ENCODE results near the gene PAXX. TPM values are rescaled to one million over a fixed set of nuclear protein-coding genes. Genes with fewer than 3 reads are reported as not detected.

The PAXX gene
- total and polyA plus RNA-seq, 2 experiments from 2014 or later: 102 to 130 TPM

GRCh38 chr9:137011907-137012675 is 19.9 kb downstream of the PAXX start:
- peaks cover 12% of the 10 kb centered on the region for H3K36me3 ChIP-seq
- H3K27me3 ChIP-seq: no peaks in the 10 kb centered on the region

GRCh38 chr9:137012694-137013570 is 20.7 kb downstream of the PAXX start:
- Histone ChIP-seq H3K9me3 (ENCODE audit: low read depth) (no peaks in the 10 kb centered on the region), H3K27ac (no peak overlapping the region), H3K27me3 (no peaks in the 10 kb centered on the region), H3K4me1 (ENCODE audit: low read depth) (no peaks in the 10 kb centered on the region), H3K36me3 (peaks cover 12% of the 10 kb centered on the region), H3K4me3 (no peak overlapping the region)
- no peak for DNase-seq (ENCODE audit: low read depth in 1 of 2, low spot score in 1 of 2)
- no peak for TF ChIP-seq CTCF (IDR thresholded peaks at IDR 0.05; ENCODE audit: low read depth, low read length)

More at GRCh38 chr9:137011907-137012675, 19.9 kb downstream of the PAXX start:
- H3K4me1 ChIP-seq (ENCODE audit: low read depth): no peaks in the 10 kb centered on the region
- H3K4me3 ChIP-seq: no peak overlapping the region
- DNase-seq (ENCODE audit: low read depth in 1 of 2, low spot score in 1 of 2): no peak
- TF ChIP-seq CTCF (IDR thresholded peaks at IDR 0.05; ENCODE audit: low read depth, low read length): no peak
- no peak overlapping the region for H3K27ac ChIP-seq
- no peaks in the 10 kb centered on the region for H3K9me3 ChIP-seq (ENCODE audit: low read depth)

GRCh38 chr9:137013571-137013940 is 21.3 kb downstream of the PAXX start:
- Histone ChIP-seq H3K27me3 (no peaks in the 10 kb centered on the region), H3K4me3 (no peak overlapping the region), H3K9me3 (ENCODE audit: low read depth) (no peaks in the 10 kb centered on the region), H3K36me3 (peaks cover 12% of the 10 kb centered on the region), H3K27ac (no peak overlapping the region), H3K4me1 (ENCODE audit: low read depth) (no peaks in the 10 kb centered on the region)
- TF ChIP-seq CTCF (IDR thresholded peaks at IDR 0.05; ENCODE audit: low read depth, low read length): no peak
- no peak for DNase-seq (ENCODE audit: low read depth in 1 of 2, low spot score in 1 of 2)

GRCh38 chr9:137014166-137014565 is 21.9 kb downstream of the PAXX start:
- no peak for TF ChIP-seq CTCF (IDR thresholded peaks at IDR 0.05; ENCODE audit: low read depth, low read length)
- Histone ChIP-seq H3K27me3 (no peaks in the 10 kb centered on the region), H3K27ac (no peak overlapping the region), H3K9me3 (ENCODE audit: low read depth) (no peaks in the 10 kb centered on the region), H3K36me3 (peaks cover 12% of the 10 kb centered on the region), H3K4me1 (ENCODE audit: low read depth) (no peaks in the 10 kb centered on the region), H3K4me3 (no peak overlapping the region)
- DNase-seq (ENCODE audit: low read depth in 1 of 2, low spot score in 1 of 2): no peak

GRCh38 chr9:137014776-137015539 is 22.7 kb downstream of the PAXX start:
- Histone ChIP-seq H3K27me3 (no peaks in the 10 kb centered on the region), H3K27ac (no peak overlapping the region), H3K4me1 (ENCODE audit: low read depth) (no peaks in the 10 kb centered on the region), H3K9me3 (ENCODE audit: low read depth) (no peaks in the 10 kb centered on the region), H3K36me3 (peaks cover 12% of the 10 kb centered on the region), H3K4me3 (no peak overlapping the region)
- TF ChIP-seq CTCF (IDR thresholded peaks at IDR 0.05; ENCODE audit: low read depth, low read length): no peak
- DNase-seq (ENCODE audit: low read depth in 1 of 2, low spot score in 1 of 2): no peak

Data from cardiac muscle cell (in vitro differentiated cells and primary cell).